ENCODE measurements around the gene RERG. TPM values are rescaled to one million over a fixed set of nuclear protein-coding genes. Genes with fewer than 3 reads are reported as not detected.

The RERG gene
- total RNA-seq, 2 donors from 2014 or later, result 0.84 to 5.3 TPM

GRCh38 chr12:15201056-15201455 is 20.2 kb downstream of the RERG start:
- H3K36me3 ChIP-seq, result no peaks in the 10 kb centered on the region
- no peak for TF ChIP-seq CTCF (IDR thresholded peaks at IDR 0.05)
- H3K9ac ChIP-seq (ENCODE audit: low read depth in 2 of 2, low read length in 2 of 2), result no peak overlapping the region
- no peaks in the 10 kb centered on the region for H3K27me3 ChIP-seq
- no peak for DNase-seq
- intact Hi-C loops (cut with DNase I), result no loop called here
- H3K4me1 ChIP-seq, result no peaks in the 10 kb centered on the region
- no peaks in the 10 kb centered on the region for H3K9me3 ChIP-seq
- H3K27ac ChIP-seq, result no peak overlapping the region
- no peak overlapping the region for H3K4me3 ChIP-seq

GRCh38 chr12:15200641-15201040 is 20.6 kb downstream of the RERG start:
- H3K36me3 ChIP-seq, result no peaks in the 10 kb centered on the region
- intact Hi-C loops (cut with DNase I), result no loop called here
- no peaks in the 10 kb centered on the region for H3K9me3 ChIP-seq
- H3K27ac ChIP-seq, result no peak overlapping the region
- H3K9ac ChIP-seq (ENCODE audit: low read depth in 2 of 2, low read length in 2 of 2), result no peak overlapping the region
- H3K4me1 ChIP-seq, result no peaks in the 10 kb centered on the region
- no peaks in the 10 kb centered on the region for H3K27me3 ChIP-seq
- no peak for TF ChIP-seq CTCF (IDR thresholded peaks at IDR 0.05)
- H3K4me3 ChIP-seq, result no peak overlapping the region
- DNase-seq, result no peak

GRCh38 chr12:15199930-15200329 is 21.3 kb downstream of the RERG start:
- TF ChIP-seq CTCF (IDR thresholded peaks at IDR 0.05), result no peak
- H3K4me1 ChIP-seq, result no peaks in the 10 kb centered on the region
- intact Hi-C loops (cut with DNase I), result no loop called here
- H3K9me3 ChIP-seq, result no peaks in the 10 kb centered on the region
- H3K27ac ChIP-seq, result no peak overlapping the region
- H3K4me3 ChIP-seq, result no peak overlapping the region
- DNase-seq, result no peak
- H3K27me3 ChIP-seq, result no peaks in the 10 kb centered on the region
- no peak overlapping the region for H3K9ac ChIP-seq (ENCODE audit: low read depth in 2 of 2, low read length in 2 of 2)
- no peaks in the 10 kb centered on the region for H3K36me3 ChIP-seq

GRCh38 chr12:15196678-15197505 is 24.3 kb downstream of the RERG start:
- H3K9ac ChIP-seq (ENCODE audit: low read depth in 2 of 2, low read length in 2 of 2), result no peak overlapping the region
- intact Hi-C loops (cut with DNase I), result no loop called here
- no peaks in the 10 kb centered on the region for H3K4me1 ChIP-seq
- H3K27me3 ChIP-seq, result no peaks in the 10 kb centered on the region
- H3K9me3 ChIP-seq, result no peaks in the 10 kb centered on the region
- H3K27ac ChIP-seq, result no peak overlapping the region
- no peak for DNase-seq
- no peaks in the 10 kb centered on the region for H3K36me3 ChIP-seq
- TF ChIP-seq CTCF (IDR thresholded peaks at IDR 0.05), result no peak
- H3K4me3 ChIP-seq, result no peak overlapping the region

GRCh38 chr12:15196221-15196620 is 25.0 kb downstream of the RERG start:
- Histone ChIP-seq H3K9me3 (no peaks in the 10 kb centered on the region), H3K4me1 (no peaks in the 10 kb centered on the region), H3K27me3 (no peaks in the 10 kb centered on the region), H3K27ac (no peak overlapping the region), H3K9ac (ENCODE audit: low read depth in 2 of 2, low read length in 2 of 2) (no peak overlapping the region), H3K36me3 (no peaks in the 10 kb centered on the region), H3K4me3 (no peak overlapping the region)
- TF ChIP-seq CTCF (IDR thresholded peaks at IDR 0.05), result no peak
- intact Hi-C loops (cut with DNase I), result no loop called here
- no peak for DNase-seq
